C4-2B (cell line): ENCODE results near the gene HIVEP3.

Experiments
- ZFX ChIP-seq: fragments of 450-650 bp; IDR thresholded peaks from 2 replicates; pipeline ENCODE4 v1.6.1; 2017
- TF ChIP-seq, protein P1 (sequence below): fragments of 450-650 bp; conservative IDR thresholded peaks from 2 replicates; pipeline ENCODE4 v1.5.1; 2017; ENCODE audit warnings: mild to moderate bottlenecking

DNA sequence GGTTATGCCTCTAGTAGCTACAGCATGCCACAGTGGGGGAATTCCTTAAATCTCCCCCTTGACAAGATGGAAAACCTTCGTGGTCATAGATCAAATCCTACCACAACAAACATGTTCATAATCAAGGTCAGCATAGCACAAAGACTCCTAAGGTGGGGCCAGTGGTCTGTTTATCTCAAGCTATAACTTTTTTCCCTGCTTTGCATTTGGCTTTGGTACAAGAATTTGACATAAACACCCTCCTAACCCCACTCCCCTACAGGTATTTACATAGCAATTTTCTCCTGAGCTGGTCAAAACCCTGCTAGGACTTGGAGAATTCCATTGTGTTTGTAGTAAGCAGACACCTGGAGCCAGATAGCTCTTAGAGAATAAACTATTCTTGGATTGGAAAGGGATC lies 58.5 kb downstream of the HIVEP3 start:
- TF ChIP-seq, protein P1, sequence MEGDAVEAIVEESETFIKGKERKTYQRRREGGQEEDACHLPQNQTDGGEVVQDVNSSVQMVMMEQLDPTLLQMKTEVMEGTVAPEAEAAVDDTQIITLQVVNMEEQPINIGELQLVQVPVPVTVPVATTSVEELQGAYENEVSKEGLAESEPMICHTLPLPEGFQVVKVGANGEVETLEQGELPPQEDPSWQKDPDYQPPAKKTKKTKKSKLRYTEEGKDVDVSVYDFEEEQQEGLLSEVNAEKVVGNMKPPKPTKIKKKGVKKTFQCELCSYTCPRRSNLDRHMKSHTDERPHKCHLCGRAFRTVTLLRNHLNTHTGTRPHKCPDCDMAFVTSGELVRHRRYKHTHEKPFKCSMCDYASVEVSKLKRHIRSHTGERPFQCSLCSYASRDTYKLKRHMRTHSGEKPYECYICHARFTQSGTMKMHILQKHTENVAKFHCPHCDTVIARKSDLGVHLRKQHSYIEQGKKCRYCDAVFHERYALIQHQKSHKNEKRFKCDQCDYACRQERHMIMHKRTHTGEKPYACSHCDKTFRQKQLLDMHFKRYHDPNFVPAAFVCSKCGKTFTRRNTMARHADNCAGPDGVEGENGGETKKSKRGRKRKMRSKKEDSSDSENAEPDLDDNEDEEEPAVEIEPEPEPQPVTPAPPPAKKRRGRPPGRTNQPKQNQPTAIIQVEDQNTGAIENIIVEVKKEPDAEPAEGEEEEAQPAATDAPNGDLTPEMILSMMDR, result no peak
- no peak for TF ChIP-seq ZFX
